NCI-H345 treated with DMSO at 0.1 percent for 48 hours (cell line): ENCODE data around the gene BCAS3.
A peak's percentile ranks its signal among the peaks of the same experiment; 100 is the strongest.
"Not testable (repeated sequence)": the region's sequence is repeated elsewhere in the genome, so short reads cannot be mapped to it uniquely, and the experiment has no call there.

ENCODE experiments used
- DNase-seq: peaks from one replicate; lab custom pipeline; 2025; ENCODE audit not compliant: unreplicated experiment; lab: John Stamatoyannopoulos, UW

BCAS3 gene

DNA sequence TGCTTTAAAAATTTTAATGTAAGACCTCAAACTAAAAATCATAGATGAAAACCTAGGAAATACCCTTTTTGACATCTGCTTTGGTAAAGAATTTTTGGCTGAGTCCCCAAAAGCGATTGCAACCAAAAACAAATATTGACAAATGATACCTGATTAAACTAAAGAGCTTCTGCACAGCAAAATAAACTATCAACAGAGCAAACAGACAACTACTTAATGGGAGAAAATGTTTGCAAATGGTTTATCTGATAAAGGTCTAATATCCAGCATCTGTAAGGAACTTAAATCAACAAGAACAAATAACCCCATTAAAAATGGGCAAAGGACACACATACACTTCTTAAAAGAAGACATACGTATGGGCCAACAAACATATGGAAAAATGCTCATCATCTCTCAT is 242.5 kb downstream of the BCAS3 start:
- DNase-seq: no peak

DNA sequence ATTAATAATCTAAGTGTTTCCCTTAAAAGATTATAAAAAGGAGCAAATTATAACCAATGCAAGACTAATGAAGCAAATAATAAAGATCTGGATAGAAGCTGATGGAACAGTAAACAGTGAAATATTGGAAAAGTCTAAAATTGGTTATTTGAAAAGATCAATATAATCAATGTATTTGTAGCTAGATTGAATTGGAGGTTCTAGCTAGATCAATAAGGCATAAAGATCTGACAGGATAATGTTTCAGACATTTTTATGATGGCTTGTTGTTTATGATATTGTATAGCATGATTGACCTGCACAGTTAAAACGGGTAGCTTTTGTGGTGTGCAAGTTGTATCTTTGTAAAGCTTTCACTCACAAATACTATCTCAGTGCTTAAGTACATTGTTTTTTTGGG is 245.3 kb downstream of the BCAS3 start:
- no peak for DNase-seq

DNA sequence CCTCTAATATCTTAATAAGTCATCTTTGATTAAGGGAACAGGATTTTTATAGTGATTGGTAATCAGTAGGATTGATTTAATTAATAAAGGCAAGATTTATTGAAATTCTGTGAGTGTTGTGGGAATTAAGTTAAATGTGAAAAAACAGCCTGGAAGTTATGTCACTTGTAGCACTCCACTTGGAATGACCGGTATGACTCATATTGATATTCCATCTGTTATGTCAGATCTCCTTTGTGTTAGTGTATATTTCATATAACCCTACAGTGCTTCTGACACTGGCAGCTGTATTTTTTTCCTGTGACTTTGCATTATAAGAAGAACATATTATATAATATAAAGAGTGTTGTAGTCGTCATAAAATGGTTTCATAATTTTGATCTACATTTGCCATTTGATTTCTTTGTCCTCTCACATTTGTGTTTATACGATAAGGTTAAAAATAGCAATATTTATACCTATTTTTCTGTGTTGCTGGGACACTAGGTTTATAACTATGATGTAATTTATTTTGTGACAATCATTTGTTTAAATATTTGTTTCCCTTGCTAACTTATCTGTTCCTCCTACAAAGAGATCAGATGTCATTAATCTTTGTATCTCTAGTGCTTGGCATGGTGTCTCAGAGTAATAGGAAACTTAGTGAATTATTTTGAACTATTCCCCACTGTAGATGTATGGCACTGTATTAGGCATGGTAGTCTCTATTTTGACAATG is 249.0 kb downstream of the BCAS3 start:
- DNase-seq: no peak

DNA sequence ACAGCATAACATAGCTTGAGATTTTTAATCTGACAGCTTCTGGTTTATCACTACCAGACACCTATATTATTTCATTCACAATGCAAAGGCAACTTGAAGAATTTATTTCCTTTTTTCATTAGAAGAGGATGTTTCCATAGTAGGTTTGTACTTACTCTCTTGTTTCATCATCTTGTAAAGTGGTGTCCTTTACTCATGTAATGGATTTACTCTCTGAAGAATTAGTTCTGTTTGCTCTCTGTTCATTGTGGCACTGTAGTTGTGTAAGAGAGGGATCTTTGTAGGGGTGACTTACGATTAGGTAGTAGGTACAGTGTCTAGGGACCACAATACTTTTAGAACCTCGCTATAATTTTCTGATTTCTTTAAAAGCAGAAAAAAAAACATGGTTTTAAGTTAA is 256.1 kb downstream of the BCAS3 start:
- DNase-seq: no peak

DNA sequence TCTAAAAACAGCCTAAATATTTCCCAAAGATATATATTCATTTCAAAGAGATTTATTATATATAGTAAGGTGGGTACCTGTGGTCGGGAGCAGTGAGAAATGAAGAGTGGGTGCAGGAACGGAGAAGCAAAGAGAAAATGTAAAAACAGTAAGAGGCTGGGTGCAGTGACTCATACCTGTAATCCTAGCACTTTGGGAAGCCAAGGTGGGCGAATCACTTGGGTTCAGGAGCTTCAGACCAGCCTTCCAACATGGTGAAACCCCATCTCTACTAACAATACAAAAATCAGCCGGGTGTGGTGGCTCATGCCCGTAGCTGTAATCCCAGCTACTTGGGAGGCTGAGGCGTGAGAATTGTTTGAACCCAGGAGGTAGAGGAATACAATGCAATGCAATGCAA is 257.1 kb downstream of the BCAS3 start:
- no peak for DNase-seq

DNA sequence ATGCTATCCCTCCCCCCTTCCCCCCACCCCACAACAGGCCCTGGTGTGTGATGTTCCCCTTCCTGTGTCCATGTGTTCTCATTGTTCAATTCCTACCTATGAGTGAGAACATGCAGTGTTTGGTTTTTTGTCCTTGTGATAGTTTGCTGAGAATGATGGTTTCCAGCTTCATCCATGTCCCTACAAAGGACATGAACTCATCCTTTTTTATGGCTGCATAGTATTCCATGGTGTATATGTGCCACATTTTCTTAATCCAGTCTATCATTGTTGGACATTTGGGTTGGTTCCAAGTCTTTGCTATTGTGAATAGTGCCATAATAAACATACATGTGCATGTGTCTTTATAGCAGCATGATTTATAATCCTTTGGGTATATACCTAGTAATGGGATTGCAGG is 258.3 kb downstream of the BCAS3 start:
- not testable (repeated sequence) for DNase-seq

DNA sequence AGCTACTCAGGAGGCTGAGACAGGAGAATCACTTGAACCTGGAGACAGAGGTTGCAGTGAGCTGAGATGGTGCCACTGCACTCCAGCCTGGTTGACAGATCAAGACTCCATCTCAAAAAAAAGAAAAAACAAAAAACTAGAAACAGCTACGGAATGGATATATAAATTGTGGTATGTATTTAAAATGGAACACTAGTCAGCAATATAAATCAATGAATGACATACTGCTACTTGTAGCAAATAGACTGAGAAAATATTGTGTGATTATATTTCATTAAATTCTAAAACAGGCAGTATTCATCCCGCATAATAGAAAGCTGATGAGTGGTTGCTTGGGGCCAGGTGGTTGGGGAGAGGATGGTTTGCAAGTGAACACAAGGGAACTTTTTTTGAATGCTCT is 261.7 kb downstream of the BCAS3 start:
- DNase-seq: no peak

DNA sequence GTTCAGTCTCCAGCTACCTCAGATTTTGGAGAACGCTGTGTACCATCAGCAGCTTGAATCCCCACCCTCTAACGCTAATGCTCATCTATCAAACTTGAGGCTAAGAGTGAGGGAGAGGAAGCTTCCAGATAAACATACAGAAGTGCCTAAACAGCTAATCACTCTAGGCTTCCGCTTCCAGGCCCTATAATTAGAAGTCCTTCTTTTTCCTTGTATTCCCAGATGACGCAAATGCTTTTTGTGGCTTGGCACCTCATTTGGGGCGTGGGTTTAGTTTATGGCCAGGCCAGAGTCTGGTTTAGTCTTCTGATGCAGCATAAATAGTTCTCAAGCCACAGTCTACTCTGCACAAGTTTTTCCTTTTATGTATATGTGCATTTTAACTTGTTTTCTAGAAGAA is 263.4 kb downstream of the BCAS3 start:
- DNase-seq: no peak

DNA sequence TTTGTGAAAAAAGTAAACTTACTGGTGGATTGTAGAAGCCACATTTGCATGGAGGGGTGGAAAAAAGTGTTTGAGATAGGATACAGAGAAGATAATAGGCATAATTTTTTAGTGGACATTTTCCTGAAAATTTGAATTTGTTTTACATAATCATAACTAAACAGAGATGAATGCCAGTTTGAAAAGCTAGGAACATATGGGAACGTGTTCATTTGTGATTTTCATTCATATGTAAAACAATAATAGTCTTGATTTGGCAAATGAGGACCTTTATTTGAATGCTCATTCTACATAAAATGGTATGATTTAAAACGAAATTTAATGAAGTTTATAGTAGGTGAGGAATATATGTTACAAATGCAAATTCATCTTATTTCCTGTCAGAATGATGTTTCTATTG is 263.9 kb downstream of the BCAS3 start:
- DNase-seq: no peak

DNA sequence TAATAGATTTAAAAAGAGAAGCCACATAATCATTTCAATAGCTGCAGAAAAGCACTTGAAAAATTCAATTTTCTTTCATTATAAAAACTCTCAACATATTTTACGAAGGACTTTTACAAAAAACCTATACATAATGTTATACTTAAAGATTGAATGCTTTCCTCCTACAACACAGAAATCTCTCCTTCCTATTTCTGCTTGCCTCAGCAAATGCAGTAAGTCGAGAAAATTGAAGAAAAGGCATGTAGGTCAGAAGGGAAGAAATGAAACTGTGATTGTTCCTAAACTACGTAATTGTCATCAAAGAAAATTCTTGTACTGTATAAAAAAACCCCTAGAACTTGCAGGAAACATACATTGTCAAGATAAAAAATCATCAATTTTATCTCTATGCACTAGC is 267.1 kb downstream of the BCAS3 start:
- DNase-seq: no peak

DNA sequence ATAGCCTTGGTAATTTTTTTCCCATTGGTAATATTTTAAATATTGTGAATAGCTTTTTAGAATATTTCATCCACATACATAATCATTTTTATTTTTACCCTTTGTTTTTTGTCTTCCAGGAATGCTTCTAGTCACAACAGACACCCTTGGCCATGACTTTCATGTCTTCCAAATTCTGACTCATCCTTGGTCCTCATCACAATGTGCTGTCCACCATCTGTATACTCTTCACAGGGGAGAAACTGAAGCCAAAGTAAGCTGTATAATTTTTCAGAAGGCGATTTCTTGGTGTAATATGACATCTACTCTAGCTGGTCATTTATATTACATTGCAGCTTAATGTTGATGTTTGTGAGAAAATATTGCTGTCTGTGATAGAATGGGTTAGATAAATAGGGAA is 269.4 kb downstream of the BCAS3 start:
- no peak for DNase-seq

DNA sequence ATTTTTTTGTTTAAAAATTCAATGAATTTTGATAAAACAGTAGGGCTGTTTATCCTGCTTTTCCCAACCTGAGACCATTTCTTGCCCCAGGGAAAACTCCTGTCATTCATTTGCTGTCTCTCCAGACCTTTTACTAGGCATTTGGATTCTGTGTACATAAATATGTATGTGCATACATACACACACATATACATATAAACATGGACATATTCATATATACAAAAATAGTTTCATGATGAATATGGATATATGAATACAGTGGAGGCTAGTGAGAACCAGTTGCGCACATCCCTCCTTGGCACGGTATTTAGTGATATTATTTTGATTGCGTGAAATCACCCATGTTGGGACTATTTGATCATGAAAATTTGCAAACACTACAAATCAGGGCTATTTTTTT is 269.9 kb downstream of the BCAS3 start:
- DNase-seq: no peak

DNA sequence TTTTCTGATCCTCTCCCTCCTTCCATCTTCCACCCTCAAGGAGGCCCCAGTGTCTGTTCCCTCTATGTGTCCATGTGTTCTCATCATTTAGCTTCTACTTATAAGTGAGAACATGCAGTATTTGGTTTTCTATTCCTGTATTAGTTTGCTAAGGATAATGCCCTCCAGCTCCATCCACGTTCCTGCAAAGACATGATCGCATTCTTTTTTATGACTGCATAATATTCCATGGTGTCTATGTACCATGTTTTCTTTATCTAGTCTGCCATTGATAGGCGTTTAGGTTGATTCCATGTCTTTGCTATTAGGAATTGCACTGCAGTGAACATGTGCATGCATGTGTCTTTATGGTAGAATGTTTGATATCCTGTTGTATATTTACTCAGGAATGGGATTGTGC is 275.1 kb downstream of the BCAS3 start:
- DNase-seq: no peak

DNA sequence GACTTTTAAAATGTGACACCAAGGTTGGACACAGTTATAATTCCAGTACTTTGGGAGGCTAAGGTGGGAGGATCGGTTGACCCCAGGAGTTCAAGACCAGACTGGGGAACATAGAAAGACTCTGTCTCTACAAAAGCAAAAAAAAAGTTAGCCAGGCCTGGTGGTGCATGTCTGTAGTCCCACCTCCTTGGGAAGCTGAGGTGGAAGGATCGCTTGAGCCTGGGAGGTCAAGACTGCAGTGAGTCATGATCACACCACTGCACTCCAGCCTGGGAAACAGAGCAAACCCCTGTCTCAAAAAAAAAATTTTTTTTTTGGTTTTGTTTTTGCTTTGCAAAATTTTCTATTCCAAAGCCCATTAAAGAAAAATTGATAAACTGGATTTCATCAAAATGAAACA is 281.4 kb downstream of the BCAS3 start:
- no peak for DNase-seq

DNA sequence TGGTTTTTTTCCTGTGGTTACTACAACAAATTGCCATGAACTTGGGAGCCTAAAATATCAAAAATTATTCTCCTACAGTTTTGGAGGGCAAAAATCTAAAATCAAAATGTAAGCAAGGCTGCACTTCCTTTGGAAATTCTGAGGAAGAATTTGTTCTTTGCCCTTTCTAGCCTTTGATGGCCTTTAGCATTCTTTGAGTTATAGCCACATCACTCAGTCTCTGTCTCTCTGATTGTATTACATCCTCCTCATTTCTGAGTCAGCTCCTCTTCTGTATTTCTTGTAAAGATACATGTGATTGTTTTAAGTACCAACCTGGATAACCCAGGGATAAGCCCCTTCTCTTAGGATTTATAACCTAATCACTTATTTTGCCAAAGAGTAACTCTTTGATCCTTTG is 282.0 kb downstream of the BCAS3 start:
- no peak for DNase-seq

DNA sequence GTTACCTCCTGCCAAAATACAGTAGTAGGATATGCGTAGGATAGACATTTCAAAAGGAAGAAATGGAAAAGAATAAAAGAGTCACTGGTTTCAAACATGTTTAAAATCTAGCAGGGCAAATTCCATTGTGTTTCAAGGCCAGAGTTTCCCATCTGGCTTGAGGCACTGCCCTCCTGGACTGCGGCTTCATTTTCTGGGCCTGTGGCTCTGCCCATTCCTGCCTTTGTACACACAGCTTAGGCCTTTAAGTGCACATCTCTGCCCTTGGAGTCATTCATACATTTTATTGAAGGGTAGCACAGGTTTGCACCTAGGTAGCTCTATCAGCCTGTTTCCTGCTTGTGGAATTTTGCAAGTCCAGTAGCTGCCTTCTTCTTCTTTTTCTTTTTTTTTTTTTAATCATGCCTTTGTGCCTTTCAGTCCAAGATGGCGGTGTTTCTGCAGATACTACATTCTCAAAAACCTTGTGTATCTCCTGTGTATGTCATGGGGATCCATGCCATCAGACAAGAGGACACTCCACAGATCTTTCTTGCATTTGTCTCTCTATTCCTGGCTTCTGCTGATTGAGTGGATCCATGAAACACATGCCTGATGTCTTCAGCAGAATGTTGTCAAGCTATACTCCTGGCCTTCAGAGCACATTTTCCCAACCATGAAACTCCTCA is 282.9 kb downstream of the BCAS3 start:
- no peak for DNase-seq

DNA sequence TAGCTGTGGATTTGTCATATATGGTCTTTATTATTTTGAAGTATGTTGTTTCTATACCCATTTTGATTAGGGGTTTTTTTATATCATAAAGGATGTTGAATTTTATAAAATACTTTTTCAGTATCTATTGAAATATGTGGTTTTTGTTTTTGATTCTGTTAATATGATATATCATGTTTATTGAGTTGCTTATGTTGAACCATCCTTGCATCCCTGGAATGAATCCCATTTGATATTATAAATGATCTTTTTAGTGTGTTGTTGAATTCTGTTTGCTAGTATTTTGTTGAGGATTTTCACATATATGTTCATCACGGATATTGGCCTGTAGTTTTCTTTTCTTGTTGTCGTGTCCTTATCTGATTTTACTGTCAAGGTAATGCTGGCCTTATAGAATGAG is 286.5 kb downstream of the BCAS3 start:
- DNase-seq: no peak

DNA sequence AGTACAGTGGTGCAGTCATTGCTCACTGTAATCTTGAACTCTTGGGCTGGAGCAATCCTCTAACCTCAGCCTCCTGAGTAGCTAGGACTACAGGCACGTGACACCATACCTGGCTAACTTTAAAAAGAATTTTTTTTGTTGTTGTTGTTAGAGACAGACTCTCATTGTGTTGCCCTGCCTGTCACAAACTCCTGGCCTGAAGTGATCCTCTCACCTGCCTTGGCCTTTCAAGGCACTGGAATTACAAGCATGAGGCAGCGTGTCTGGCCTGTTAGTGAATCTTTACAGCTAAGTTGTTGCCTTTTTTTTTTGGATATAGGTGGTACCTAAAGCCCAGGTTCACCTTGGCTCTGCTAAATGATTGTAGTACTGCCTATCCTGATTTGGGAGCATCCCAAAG is 290.6 kb downstream of the BCAS3 start:
- DNase-seq: no peak

DNA sequence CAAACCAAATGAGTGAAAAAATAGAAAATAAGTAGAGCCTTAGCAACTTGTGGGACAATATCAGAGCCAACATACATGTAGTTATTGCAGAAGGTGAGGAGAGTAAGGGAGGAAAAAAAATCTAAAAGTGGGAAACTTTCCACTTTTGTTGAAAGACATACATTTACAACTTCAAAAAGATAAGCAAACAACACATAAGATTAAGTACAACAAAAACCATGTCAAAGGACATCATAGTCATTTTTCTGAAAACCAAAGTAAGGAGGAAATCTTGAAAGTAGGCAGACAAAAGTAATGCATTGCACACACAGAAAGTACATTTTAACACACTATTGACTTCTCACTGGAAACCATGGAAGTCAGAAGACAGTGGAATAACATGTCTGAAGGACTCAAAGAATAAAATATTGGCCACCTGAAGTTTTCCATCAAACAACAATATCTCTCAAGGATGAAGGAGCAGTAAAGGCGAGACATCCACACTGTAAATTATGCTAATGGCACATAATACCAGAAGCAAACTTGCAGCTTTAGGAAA is 291.9 kb downstream of the BCAS3 start:
- DNase-seq: no peak

DNA sequence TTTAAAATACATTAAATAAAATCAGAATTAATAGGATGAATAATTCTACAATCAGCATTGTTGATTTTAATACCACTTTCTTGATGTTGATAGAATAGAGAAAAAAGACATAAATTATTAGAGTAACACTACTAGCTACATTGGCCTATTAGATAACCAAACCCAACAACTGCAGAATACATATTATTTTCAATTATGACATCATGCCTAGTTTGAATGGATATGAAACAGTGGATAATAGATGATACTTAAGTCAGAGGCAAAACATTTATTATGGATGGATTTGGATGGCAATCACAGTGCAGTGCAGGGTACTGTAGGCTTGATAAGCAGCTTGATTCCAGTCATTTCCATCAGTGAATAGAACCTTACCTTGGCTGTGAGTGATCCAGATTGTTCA is 293.1 kb downstream of the BCAS3 start:
- no peak for DNase-seq

DNA sequence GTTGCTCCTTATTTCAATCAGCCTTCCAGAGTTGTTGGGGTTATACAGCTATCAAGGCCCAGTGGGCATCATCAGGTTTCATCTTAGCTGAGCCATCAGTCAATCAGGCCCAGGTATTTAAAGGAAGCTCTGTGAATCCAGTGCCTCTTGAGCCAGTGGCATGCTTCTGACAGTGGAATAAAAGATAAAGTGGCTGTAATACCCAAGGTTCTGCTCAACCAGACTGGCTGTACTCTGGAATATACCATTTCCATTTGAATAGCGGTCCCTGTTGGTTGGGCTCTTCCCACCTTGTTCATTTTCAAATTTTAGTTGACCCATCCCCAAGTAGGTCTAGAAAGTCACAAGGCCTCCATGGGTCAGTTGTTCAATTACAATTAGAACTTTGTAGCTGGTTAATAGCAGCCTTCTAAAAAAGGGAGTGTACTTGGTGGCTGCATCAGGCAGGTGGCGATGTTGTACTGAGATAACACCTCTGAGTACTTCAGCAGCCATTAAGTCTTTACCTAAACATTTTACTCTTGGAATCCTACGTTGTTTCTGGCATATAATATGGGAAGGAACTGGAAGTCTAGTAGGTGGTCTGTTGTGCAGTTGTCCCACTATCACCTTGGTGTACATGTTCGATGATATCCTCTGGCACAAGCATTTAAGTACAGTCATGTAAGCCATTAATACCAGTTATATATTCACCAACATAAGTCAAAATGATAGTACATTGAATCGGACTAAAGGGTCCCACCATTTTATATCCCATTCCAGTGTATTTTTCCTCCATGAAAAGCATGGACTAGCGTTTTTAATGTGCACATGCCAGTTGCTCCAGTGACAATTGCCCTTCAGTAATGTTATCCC is 294.1 kb downstream of the BCAS3 start:
- peak; percentile 4 for DNase-seq

DNA sequence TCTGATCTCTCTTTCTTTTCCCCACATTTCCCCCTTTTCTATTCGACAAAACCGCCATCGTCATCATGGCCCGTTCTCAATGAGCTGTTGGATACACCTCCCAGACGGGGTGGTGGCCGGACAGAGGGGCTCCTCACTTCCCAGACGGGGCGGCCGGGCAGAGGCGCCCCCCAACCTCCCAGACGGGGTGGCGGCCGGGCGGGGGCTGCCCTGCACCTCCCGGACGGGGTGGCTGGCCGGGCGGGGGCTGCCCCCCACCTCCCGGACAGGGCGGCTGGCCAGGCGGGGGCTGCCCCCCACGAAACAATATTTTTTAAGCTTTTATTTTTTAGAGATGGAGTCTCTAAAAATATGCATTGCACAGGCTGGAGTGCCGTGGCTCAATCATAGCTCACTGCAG is 299.2 kb downstream of the BCAS3 start:
- not testable (repeated sequence) for DNase-seq
